ENCODE measurements around the gene SLC19A1.

SLC19A1 gene

GRCh38 chr21:45516671-45517151 lies 25.5 kb downstream of the SLC19A1 start:
- no peak overlapping the region for H3K27ac ChIP-seq (ENCODE audit: insufficient read depth, low read length, poor library complexity, severe bottlenecking)

GRCh38 chr21:45516071-45516670 lies 26.1 kb downstream of the SLC19A1 start:
- peaks cover 8% of the 10 kb centered on the region for H3K9me3 ChIP-seq (ENCODE audit: control insufficient read depth, low read length)
- no peak overlapping the region for H3K27ac ChIP-seq (ENCODE audit: insufficient read depth, low read length, poor library complexity, severe bottlenecking)
- peaks cover 7% of the 10 kb centered on the region for H3K36me3 ChIP-seq (ENCODE audit: control insufficient read depth, insufficient read depth, low read length)

More at GRCh38 chr21:45516671-45517151, 25.5 kb downstream of the SLC19A1 start:
- no peaks in the 10 kb centered on the region for H3K27me3 ChIP-seq (replicated peaks; ENCODE audit: control insufficient read depth, insufficient read depth, low read length, poor library complexity, severe bottlenecking)
- H3K4me3 ChIP-seq (ENCODE audit: insufficient read depth, low read depth, low read length, poor library complexity, severe bottlenecking) = no peak overlapping the region
- peaks cover 8% of the 10 kb centered on the region for H3K9me3 ChIP-seq (ENCODE audit: control insufficient read depth, low read length)
- H3K36me3 ChIP-seq (ENCODE audit: control insufficient read depth, insufficient read depth, low read length) = peaks cover 8% of the 10 kb centered on the region
- DNase-seq = no peak
- no peaks in the 10 kb centered on the region for H3K4me1 ChIP-seq (ENCODE audit: control insufficient read depth, insufficient read depth, low read length, poor library complexity, severe bottlenecking)

GRCh38 chr21:45515241-45516061 lies 26.8 kb downstream of the SLC19A1 start:
- H3K4me3 ChIP-seq (ENCODE audit: insufficient read depth, low read depth, low read length, poor library complexity, severe bottlenecking) = no peak overlapping the region

More at GRCh38 chr21:45516071-45516670, 26.1 kb downstream of the SLC19A1 start:
- H3K4me3 ChIP-seq (ENCODE audit: insufficient read depth, low read depth, low read length, poor library complexity, severe bottlenecking) = no peak overlapping the region
- no peaks in the 10 kb centered on the region for H3K4me1 ChIP-seq (ENCODE audit: control insufficient read depth, insufficient read depth, low read length, poor library complexity, severe bottlenecking)
- no peak for DNase-seq
- H3K27me3 ChIP-seq (replicated peaks; ENCODE audit: control insufficient read depth, insufficient read depth, low read length, poor library complexity, severe bottlenecking) = no peaks in the 10 kb centered on the region

DNA sequence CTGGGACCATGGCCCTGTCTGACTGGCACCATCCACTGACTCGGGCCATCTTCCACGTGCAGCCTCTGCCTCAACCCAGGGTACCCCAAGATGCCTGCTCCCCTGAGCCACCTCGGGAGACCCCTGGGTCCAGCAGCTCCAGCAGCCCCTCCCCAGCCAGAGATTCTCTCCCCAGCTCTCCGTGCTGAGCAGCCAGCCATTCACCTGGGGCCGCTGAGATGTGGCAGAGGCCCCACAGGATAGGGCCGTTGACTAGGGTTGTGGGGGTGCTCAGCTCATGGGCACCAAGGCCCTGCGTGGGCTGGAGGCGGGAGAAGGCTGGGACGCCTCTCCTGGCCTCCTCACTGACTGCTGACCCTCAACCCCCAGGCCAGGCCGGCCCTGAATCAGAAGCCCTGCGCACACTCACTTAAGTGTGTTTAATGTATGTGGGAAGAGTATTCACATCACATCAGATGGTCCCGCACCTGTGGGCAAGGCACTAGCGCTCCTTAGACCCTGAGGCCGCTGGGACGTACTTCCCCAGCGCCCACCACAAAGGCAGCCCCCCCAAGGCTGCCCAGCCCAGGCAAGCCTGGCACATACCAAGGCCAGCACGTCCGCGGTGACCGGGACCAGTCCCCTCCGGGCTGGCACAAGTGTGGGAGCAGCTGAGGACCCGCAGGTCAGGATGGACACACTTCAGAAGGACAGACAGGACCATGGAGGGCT lies 27.8 kb downstream of the SLC19A1 start:
- Histone ChIP-seq H3K27me3 (replicated peaks; ENCODE audit: control insufficient read depth, insufficient read depth, low read length, poor library complexity, severe bottlenecking) (no peaks in the 10 kb centered on the region), H3K9me3 (ENCODE audit: control insufficient read depth, low read length) (peaks cover 5% of the 10 kb centered on the region), H3K27ac (ENCODE audit: insufficient read depth, low read length, poor library complexity, severe bottlenecking) (no peak overlapping the region), H3K4me3 (ENCODE audit: insufficient read depth, low read depth, low read length, poor library complexity, severe bottlenecking) (no peak overlapping the region), H3K4me1 (ENCODE audit: control insufficient read depth, insufficient read depth, low read length, poor library complexity, severe bottlenecking) (no peaks in the 10 kb centered on the region), H3K36me3 (ENCODE audit: control insufficient read depth, insufficient read depth, low read length) (peaks cover 3% of the 10 kb centered on the region)
- no peak for DNase-seq

More at GRCh38 chr21:45515241-45516061, 26.8 kb downstream of the SLC19A1 start:
- no peaks in the 10 kb centered on the region for H3K4me1 ChIP-seq (ENCODE audit: control insufficient read depth, insufficient read depth, low read length, poor library complexity, severe bottlenecking)
- no peak for DNase-seq
- no peak overlapping the region for H3K27ac ChIP-seq (ENCODE audit: insufficient read depth, low read length, poor library complexity, severe bottlenecking)
- H3K9me3 ChIP-seq (ENCODE audit: control insufficient read depth, low read length) = peaks cover 8% of the 10 kb centered on the region
- no peaks in the 10 kb centered on the region for H3K27me3 ChIP-seq (replicated peaks; ENCODE audit: control insufficient read depth, insufficient read depth, low read length, poor library complexity, severe bottlenecking)
- peaks cover 4% of the 10 kb centered on the region for H3K36me3 ChIP-seq (ENCODE audit: control insufficient read depth, insufficient read depth, low read length)

DNA sequence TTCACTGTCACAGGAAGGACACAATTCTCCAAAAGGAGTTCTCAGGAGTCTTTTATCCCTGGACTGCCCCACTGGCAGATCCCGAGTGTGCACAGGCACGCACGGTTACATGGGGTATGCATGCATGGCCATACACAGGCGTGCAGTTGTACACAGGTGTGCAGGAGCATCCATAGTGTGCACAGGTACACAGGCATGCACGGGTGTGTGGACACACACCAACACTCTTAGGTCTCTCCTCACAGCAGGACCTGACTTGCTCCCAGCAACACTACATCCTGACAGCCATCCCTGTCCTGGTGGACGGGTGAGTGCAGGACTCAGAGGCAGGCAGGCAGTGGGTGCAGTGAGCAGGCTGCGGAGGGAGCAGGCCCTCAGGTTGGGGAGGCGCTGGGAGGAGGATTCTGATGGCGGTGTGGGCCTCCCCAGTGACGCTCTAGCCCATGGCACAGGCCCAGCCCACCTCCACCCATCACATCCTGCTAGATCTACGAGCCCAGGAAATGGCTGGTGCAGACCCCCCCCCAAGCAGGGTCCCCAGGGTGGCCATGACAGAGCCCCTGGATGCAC lies 28.4 kb downstream of the SLC19A1 start:
- DNase-seq = no peak
- no peaks in the 10 kb centered on the region for H3K27me3 ChIP-seq (replicated peaks; ENCODE audit: control insufficient read depth, insufficient read depth, low read length, poor library complexity, severe bottlenecking)
- H3K4me3 ChIP-seq (ENCODE audit: insufficient read depth, low read depth, low read length, poor library complexity, severe bottlenecking) = no peak overlapping the region
- no peaks in the 10 kb centered on the region for H3K36me3 ChIP-seq (ENCODE audit: control insufficient read depth, insufficient read depth, low read length)
- H3K9me3 ChIP-seq (ENCODE audit: control insufficient read depth, low read length) = no peaks in the 10 kb centered on the region
- no peak overlapping the region for H3K27ac ChIP-seq (ENCODE audit: insufficient read depth, low read length, poor library complexity, severe bottlenecking)
- no peaks in the 10 kb centered on the region for H3K4me1 ChIP-seq (ENCODE audit: control insufficient read depth, insufficient read depth, low read length, poor library complexity, severe bottlenecking)

DNA sequence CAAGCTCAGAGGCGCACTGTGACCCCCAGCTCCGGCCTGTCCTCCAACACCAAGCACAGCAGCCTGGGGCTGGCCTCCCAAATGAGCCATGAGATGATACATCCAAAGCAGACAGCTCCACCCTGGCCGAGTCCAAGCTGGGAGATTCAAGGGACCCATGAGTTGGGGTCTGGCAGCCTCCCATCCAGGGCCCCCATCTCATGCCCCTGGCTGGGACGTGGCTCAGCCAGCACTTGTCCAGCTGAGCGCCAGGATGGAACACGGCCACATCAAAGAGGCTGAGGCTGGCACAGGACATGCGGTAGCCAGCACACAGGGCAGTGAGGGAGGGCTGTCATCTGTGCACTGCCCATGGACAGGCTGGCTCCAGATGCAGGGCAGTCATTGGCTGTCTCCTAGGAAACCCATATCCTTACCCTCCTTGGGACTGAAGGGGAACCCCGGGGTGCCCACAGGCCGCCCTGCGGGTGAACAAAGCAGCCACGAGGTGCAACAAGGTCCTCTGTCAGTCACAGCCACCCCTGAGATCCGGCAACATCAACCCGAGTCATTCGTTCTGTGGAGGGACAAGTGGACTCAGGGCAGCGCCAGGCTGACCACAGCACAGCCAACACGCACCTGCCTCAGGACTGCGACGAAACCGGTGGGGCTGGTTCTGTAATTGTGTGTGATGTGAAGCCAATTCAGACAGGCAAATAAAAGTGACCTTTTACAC lies 29.1 kb downstream of the SLC19A1 start:
- Histone ChIP-seq H3K27ac (ENCODE audit: insufficient read depth, low read length, poor library complexity, severe bottlenecking) (no peak overlapping the region), H3K9me3 (ENCODE audit: control insufficient read depth, low read length) (no peaks in the 10 kb centered on the region), H3K36me3 (ENCODE audit: control insufficient read depth, insufficient read depth, low read length) (no peaks in the 10 kb centered on the region)

GRCh38 chr21:45512626-45513002 lies 29.6 kb downstream of the SLC19A1 start:
- Histone ChIP-seq H3K36me3 (ENCODE audit: control insufficient read depth, insufficient read depth, low read length) (no peaks in the 10 kb centered on the region), H3K4me3 (ENCODE audit: insufficient read depth, low read depth, low read length, poor library complexity, severe bottlenecking) (no peak overlapping the region), H3K4me1 (ENCODE audit: control insufficient read depth, insufficient read depth, low read length, poor library complexity, severe bottlenecking) (no peaks in the 10 kb centered on the region), H3K27me3 (replicated peaks; ENCODE audit: control insufficient read depth, insufficient read depth, low read length, poor library complexity, severe bottlenecking) (no peaks in the 10 kb centered on the region), H3K27ac (ENCODE audit: insufficient read depth, low read length, poor library complexity, severe bottlenecking) (no peak overlapping the region), H3K9me3 (ENCODE audit: control insufficient read depth, low read length) (no peaks in the 10 kb centered on the region)
- no peak for DNase-seq

More for the DNA sequence above, 29.1 kb downstream of the SLC19A1 start:
- Histone ChIP-seq H3K4me1 (ENCODE audit: control insufficient read depth, insufficient read depth, low read length, poor library complexity, severe bottlenecking) (no peaks in the 10 kb centered on the region), H3K27me3 (replicated peaks; ENCODE audit: control insufficient read depth, insufficient read depth, low read length, poor library complexity, severe bottlenecking) (no peaks in the 10 kb centered on the region), H3K4me3 (ENCODE audit: insufficient read depth, low read depth, low read length, poor library complexity, severe bottlenecking) (no peak overlapping the region)
- no peak for DNase-seq

DNA sequence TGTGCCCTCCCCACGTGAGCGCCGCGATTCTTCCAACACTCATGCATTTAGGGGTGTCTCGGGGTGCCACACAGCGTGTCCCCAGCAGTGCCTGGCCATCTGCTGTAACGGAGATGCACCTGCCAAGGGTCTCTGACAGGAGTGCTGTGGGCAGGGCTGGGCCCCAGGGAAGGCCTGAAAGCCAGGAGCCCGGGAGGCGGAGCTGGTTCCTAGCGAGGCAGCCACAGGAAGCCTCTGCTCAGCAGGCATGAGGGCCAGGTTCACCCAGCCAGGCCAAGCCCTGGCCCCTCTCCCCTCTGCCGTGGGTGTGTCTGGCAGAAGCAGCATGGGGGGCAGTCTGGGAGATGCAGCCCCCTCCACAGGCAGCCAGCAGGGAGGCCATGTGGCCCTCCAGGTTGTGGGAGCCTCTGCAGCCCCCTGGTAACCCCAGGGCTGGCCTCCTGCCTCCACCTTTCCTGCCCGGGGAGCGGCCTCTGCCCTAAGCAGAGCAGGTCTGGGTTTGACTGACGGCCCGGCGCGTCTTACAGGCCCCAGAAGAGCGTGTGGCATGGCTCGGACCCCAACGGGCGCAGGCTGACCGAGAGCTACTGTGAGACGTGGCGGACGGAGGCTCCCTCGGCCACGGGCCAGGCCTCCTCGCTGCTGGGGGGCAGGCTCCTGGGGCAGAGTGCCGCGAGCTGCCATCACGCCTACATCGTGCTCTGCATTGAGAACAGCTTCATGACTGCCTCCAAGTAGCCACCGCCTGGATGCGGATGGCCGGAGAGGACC lies 30.4 kb downstream of the SLC19A1 start:
- DNase-seq = no peak
- Histone ChIP-seq H3K27ac (ENCODE audit: insufficient read depth, low read length, poor library complexity, severe bottlenecking) (no peak overlapping the region), H3K9me3 (ENCODE audit: control insufficient read depth, low read length) (no peaks in the 10 kb centered on the region), H3K27me3 (replicated peaks; ENCODE audit: control insufficient read depth, insufficient read depth, low read length, poor library complexity, severe bottlenecking) (no peaks in the 10 kb centered on the region), H3K36me3 (ENCODE audit: control insufficient read depth, insufficient read depth, low read length) (no peaks in the 10 kb centered on the region), H3K4me3 (ENCODE audit: insufficient read depth, low read depth, low read length, poor library complexity, severe bottlenecking) (no peak overlapping the region), H3K4me1 (ENCODE audit: control insufficient read depth, insufficient read depth, low read length, poor library complexity, severe bottlenecking) (no peaks in the 10 kb centered on the region)

DNA sequence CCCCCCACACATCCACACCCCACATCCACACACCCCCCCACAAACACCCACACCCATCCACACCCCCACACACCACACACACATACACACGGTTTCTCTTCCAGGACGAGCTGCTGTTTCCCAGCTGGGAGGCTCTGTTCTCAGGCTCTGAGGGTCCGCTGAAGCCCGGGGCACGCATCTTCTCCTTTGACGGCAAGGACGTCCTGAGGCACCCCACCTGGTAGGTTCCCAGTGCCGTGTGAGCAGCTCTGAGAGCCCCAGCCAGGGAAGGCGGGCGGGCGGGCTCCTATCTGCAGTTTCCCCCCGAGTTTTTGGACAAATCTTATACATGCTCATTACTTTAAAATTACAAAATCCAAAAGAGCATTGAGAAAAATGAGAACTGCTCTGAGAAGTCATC lies 31.2 kb downstream of the SLC19A1 start:
- Histone ChIP-seq H3K4me3 (ENCODE audit: insufficient read depth, low read depth, low read length, poor library complexity, severe bottlenecking) (no peak overlapping the region), H3K27me3 (replicated peaks; ENCODE audit: control insufficient read depth, insufficient read depth, low read length, poor library complexity, severe bottlenecking) (no peaks in the 10 kb centered on the region), H3K36me3 (ENCODE audit: control insufficient read depth, insufficient read depth, low read length) (no peaks in the 10 kb centered on the region), H3K9me3 (ENCODE audit: control insufficient read depth, low read length) (no peaks in the 10 kb centered on the region), H3K27ac (ENCODE audit: insufficient read depth, low read length, poor library complexity, severe bottlenecking) (no peak overlapping the region), H3K4me1 (ENCODE audit: control insufficient read depth, insufficient read depth, low read length, poor library complexity, severe bottlenecking) (no peaks in the 10 kb centered on the region)
- DNase-seq = no peak

All from effector memory CD4-positive, alpha-beta T cell (primary cell).